COR-L47 (cell line): ENCODE data around the gene GRM1.

Experiments used
- DNase-seq: peaks from one replicate; lab custom pipeline; 2025; lab: John Stamatoyannopoulos, UW

The GRM1 gene

DNA sequence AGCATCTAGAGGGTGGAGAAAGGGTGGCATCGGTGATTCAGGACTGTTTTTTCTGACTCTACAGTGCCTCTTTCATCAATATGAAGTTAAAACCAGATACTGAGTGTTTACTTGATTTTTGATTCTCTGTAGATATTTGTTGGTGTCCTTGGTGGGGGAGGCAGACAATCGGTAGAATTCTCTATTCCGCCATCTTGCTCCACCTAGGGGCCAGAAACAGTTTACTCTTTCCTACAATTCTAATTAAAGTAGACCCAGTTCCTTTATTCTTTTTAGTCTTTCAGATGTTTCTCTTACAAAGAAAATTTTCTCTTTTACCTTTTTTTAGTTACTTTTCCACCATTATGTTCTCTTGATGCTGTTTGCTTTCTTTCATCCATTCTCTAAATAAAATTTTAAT is 352.6 kb downstream of the GRM1 start:
- no peak for DNase-seq

DNA sequence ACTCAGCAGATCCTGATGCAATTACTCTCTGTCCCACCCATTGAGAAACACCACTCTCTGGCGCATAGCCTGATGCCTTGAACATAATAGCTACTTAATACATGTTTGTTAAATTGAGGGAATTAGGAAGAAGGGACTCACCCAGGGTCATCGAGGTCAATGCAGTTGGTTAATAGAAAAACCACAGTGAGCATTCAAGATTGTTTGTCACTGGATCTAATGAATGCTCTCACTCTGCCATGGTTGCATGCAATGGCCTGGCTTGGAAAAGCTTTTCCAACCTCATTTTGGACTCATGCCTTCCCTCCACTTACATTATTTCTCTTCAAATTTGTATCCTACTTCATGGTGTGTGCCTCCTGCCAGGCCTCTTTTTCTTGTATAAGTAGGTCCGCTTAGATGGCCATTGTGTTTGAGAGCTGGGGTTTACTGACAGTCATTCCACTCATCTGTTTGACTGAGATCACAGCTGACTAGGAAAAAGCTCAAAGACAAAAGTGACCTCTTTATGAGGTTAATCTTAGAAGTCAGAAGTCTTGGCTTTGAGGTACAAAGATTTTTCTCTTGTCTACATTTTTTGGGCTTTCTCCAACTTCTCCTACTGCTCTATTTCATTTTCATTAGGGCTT is 360.0 kb downstream of the GRM1 start:
- no peak for DNase-seq

DNA sequence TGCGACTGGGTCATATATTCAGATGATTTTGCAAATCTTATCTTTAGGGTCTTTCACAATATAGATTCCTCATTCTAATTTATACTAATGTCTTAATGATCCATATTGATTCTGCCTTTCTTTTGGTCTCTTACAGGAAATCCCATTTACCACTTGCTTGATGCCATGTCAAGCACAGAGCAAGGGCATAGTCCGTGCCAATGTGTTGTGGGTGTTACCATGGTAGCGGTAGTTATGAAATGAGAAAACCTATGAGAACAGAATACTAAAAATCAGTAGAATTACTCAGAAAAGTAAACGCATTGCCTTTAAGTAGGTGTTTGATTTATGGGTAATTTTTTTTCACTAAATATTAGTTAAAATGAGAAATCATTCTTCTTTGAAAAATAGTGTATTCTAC is 360.9 kb downstream of the GRM1 start:
- no peak for DNase-seq

DNA sequence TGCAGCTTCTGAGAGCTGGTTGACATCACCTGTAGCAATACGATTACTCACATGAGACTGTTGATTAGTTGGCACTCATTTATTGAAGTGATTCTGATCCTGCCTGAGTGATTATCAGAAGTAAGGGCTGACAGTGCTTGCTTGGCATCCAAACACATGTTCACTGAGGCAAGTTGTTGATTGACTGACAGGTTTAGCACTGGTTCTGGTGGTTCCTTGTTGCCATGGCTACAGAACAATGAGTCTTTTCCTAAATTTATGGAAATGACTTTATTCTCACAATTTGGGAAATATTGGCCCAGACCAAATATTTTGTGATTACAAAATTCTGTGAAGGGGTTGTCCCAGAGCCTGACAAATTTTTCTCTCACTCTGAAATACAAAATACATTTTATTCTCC is 368.8 kb downstream of the GRM1 start:
- no peak for DNase-seq

DNA sequence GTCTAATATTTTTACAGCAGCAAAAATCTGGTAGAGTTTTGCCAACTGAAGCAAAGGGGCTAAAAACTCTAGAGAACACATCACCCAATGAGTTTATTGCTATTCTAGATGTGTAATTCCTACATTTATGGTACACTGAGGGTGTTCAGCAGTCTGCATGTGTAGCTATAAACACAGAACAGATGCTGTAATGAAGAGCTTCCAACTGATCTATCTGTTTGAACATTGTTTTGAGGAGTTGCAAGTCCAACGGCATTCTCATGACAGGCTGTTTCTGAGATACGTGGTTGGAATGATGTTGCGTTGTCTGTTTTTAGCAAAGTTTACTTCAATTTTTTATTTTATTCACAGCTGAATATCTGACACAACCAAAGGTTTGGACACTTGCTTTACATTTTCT is 373.6 kb downstream of the GRM1 start:
- no peak for DNase-seq

DNA sequence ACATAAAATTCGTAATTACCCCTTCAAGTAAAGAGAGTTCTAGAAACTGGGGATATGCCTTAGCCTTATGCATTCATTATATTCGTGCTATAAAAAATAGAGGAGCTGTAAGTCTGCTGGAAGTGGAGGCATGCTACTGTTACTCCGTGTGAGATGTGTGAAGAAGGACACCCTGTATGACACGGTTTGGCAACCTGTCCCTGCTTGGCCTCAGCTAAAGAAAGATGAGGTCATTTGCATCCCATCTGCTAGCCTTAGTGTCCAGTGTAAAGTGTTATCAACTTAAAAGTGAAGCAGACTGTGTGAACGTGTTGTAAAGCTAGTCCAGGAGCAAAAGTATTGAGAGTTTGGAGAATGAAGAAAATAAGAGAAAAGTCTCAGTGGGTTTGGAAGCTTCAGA is 379.7 kb downstream of the GRM1 start:
- no peak for DNase-seq

DNA sequence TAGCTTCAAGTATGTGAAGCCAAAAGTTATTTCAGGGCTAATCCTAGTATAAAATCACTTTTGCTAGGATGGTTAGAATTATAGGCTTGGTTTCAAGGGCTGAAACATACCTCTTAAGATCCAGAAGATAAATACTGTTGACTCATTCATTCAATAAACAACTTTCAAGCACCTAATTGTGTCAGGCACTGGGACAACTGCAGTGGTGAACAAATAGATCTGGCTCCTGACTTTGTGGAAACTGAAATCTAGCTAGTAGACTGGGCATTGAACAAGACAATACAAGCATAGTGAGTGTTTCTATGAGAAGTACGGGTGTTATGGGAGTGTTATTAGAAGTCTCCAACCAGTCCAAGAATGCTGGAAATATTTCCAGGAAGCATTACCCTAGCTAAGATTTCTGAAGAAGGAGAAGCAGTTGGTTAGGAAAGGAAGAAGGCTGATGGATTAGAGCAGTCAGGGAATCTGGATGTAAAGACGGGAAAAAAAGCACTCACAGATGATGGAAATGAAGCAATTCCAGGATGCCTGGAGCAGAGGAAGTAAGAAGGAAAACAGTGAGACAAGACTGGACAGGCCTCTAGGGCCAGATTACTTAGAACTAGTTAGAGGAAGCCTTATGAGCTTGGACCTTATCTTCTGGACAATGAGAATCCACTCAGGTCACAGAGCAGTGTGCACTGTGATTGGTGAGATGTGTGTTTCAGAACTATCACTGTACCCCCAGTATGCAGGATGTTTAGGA is 382.2 kb downstream of the GRM1 start:
- no peak for DNase-seq

DNA sequence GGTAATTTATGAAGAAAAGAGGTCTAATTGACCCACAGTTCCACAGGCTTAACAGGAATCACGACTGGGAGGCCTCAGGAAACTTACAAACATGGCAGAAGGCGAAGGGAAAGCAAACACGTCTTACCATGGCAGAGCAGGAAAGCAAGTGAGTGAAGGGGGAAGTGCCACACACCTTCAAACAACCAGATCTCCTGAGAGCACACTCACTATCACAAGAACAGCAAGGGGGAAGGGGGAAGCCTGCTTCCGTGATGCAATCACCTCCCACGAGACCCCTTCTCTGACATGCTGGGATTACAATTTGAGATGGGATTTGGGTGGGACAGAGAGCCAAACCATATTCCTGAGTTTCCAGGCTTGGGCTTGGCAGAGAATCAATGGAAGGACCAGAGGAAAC is 390.7 kb downstream of the GRM1 start:
- DNase-seq, result no peak

DNA sequence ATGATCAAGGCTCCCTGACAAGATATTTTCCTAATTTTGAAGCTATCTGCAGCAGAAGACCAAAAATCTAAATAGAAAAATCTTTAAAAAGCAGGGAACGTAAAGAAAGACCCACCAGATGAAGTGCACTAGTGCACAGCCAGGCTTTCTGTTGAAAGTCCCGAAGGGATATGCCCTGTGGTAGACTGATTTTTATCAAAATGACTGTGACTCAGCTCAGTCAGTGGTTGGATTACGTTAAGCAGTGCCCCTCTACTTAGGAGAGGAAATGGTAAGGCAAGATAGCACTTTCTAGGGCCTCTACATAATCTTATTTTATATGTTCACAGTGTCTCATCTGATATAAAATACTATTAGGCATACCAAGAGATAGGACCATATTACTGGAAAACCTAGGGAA is 391.4 kb downstream of the GRM1 start:
- no peak for DNase-seq

DNA sequence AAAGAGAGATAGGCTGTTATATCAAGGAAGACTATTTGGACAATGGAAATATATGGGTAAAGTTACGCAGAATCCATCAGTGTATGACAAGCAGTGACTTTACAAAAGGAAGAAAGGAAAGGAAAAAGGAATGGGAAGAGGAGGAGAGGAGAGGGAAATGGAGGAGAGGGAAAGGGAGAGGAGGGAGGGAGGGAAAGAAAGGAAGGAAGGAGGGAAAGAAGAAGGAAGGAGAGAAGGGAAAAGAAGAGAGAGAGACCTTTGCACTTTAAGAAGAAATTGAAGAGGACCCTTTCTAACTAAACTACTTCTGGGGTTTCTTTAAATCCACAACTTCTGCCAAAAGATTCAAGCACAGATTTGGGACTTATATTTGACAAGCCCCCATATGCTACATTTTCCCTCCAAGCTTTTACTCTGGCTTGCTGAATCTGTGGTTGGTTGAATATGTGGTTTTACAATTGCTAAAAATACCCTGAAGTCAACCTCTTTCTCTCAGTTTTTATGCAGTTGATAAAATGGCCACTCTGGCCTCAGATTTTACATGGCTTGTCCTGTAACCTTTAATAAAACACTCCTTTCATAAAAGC is 394.0 kb downstream of the GRM1 start:
- no peak for DNase-seq

DNA sequence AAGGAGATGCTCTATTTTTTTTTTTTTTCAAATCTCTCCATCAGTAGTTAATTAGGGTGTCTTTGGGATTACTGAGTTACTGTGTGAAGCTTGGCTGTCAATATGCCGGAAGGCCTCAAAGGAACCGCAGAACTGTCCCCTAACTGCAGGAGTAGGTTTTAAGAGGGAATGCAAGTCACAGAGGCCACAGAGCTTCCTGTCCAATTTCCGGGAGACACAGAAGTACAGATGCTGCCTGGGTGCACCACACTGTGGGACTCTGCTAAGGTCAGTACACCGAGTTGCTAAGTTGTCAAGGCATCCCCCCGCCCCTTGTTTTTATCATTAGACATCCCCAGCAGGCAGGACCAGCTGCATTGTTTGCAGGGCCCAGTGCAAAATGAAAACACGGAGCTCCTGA is 394.6 kb downstream of the GRM1 start:
- DNase-seq, result no peak

DNA sequence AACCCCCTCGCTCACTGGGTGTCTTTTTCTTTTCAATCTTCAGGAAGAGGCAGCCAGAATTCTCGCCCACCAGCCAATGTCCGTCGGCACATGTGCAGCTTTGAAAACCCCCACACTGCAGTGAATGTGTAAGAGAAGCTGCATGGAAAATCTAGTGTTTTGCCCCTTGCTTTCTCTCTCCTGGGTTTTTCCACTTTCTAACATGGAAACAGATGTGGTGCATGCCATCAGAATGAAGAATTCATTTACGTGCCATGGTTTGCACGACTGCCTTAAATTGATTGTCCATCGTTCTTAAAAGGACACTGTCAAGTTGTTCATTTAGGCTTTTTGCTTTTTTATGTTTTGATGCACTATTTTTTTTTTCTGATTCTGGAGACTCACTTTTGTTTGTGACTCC is 397.7 kb downstream of the GRM1 start:
- DNase-seq, result no peak

DNA sequence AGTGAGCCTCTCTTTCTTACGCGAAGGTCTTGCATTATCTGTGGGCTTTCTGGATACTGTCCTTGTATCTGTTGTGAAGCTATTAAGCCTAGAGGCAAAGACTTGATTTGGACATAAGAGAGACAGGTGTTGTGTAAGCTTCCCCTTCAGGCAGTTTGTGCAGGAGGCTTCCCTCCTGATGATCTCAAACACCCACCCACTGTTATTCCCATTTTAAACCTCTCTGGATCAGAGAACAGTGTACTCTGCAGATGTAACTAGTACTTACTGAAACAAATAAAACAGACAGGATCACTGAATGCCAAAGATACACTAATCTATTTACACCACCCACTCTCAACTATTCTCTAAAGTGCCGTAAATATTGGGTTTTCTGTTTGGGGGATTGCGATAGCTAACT is 401.0 kb downstream of the GRM1 start:
- DNase-seq, result no peak

DNA sequence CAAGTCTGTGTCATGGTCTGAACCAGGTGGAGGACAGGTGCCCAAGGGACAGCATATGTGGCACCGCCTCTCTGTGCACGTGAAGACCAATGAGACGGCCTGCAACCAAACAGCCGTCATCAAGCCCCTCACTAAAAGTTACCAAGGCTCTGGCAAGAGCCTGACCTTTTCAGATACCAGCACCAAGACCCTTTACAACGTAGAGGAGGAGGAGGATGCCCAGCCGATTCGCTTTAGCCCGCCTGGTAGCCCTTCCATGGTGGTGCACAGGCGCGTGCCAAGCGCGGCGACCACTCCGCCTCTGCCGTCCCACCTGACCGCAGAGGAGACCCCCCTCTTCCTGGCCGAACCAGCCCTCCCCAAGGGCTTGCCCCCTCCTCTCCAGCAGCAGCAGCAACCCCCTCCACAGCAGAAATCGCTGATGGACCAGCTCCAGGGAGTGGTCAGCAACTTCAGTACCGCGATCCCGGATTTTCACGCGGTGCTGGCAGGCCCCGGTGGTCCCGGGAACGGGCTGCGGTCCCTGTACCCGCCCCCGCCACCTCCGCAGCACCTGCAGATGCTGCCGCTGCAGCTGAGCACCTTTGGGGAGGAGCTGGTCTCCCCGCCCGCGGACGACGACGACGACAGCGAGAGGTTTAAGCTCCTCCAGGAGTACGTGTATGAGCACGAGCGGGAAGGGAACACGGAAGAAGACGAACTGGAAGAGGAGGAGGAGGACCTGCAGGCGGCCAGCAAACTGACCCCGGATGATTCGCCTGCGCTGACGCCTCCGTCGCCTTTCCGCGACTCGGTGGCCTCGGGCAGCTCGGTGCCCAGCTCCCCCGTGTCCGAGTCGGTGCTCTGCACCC is 405.2 kb downstream of the GRM1 start:
- no peak for DNase-seq

DNA sequence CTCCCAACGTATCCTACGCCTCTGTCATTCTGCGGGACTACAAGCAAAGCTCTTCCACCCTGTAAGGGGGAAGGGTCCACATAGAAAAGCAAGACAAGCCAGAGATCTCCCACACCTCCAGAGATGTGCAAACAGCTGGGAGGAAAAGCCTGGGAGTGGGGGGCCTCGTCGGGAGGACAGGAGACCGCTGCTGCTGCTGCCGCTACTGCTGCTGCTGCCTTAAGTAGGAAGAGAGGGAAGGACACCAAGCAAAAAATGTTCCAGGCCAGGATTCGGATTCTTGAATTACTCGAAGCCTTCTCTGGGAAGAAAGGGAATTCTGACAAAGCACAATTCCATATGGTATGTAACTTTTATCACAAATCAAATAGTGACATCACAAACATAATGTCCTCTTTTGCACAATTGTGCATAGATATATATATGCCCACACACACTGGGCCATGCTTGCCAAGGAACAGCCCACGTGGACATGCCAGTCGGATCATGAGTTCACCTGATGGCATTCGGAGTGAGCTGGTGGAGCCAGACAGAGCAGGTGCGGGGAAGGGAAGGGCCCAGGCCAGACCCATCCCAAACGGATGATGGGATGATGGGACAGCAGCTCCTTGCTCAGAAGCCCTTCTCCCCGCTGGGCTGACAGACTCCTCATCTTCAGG is 406.0 kb downstream of the GRM1 start:
- no peak for DNase-seq

DNA sequence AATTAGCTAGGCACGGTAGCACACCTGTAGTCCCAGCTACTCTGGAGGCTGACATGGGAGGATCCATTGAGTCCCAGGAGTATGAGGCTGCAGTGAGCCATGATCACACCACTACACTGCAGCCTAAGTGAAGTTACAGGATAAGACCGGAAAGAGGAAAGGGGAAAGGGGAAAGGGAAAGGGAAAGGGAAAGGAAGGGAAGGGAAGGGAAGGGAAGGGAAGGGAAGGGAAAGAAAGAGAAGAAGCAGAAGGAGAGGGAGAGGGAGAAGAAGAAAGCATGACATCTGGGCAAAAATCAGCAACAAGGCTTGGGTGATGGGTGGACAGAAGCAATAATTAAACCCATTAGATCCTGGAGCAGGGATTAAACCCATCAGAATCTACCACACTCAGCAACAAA is 413.0 kb downstream of the GRM1 start:
- no peak for DNase-seq

DNA sequence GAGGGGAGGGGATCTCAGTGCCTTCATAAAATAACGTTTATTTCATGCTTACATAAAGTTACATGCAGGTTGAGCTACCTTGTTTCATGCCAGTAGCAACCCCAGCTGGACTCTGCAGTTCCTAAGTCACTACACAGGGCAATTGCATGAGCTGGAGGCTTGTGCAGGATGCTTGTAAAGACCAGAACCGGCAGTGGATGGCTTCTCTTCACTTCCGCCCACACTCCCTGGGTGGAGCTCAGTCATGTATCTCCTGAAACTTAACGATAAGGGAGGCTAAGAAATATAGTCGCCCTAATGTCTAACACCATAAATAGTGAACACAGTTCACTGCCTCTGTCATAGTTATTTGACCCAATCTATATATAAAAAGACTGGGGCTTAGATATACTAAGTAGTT is 415.3 kb downstream of the GRM1 start:
- DNase-seq, result no peak

DNA sequence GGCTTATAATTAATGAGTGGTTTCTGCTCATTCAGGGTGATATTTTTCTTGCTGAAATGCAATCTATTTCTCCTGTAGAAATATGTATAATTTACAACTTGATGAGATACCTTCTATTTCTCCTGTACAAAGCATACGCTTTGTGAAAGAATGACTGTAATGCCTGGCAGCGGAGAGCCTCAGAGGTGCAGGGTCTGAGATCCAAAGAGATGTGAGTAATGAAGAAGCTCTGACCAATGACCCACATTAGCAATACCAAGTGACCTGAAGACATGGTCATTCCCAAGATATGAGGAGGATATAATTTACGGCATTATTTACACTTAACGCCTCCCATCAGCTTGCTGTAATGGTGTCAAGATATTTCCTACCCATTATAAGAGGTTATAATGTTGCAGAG is 416.4 kb downstream of the GRM1 start:
- DNase-seq, result no peak

DNA sequence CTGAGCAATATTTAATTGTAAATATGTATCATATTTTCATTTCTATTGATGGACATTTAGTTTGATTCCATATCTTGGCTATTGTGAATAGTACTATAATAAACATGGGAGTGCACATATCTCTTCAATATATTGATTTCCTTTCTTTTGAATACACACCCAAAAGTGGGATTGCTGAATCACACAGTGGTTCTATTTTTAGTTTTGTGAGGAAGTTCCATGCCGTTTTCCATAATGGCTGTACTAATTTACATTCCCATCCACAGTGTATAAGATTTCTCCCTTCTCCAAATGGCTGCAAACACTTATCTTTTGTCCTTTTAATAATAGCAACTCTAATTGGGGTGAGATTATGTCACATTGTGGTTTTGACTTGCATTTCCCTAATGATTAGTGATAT is 428.0 kb downstream of the GRM1 start:
- DNase-seq, result no peak

DNA sequence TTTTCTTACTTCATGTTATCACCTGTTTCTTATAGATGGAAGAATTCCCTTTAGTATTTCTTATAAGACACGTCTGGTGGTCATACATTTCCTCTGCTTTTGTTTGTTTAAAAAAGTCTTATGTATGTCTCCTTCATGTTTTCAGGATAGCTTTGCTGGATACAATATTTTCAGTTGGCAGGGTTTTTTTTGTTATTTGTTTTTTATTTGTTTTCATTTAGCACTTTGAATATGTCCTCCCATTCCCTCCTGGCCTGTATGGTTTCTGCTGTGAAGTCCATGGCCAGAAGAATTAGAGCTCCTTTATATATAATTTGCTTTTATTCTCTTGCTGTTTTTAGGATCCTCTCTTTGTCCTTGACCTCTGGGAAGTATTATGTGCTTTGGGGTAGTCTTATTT is 432.1 kb downstream of the GRM1 start:
- no peak for DNase-seq

DNA sequence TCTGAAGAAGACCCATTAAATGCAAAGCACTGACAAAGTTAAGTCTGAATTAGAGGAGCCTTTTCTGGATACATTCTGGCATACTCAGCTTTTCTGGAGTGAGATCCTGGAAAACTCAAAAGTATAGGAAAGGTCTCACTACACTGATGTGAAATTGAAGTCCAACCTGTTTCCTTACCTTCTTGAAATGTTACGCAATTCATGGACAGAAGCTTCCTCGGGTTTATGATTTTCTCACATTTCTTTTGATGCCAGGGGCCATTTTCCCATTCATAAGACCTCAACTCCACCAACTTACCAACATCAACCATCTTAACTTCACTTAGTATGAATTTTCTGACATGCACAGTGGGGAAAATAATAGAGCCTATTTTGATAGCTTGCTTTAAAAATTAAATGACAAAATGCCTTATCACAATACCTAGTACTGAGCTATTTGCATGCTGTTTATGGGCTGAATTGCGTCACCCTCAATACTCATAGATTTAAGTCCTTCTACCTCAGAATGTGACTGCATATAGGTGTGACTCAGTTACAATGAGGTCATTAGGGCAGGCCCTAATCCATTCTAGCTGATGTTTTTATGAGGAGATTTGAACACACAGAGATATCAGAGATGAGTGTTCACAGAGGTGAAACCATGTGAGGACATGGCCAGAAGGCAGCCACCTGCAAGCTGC is 441.4 kb downstream of the GRM1 start:
- DNase-seq, result no peak

DNA sequence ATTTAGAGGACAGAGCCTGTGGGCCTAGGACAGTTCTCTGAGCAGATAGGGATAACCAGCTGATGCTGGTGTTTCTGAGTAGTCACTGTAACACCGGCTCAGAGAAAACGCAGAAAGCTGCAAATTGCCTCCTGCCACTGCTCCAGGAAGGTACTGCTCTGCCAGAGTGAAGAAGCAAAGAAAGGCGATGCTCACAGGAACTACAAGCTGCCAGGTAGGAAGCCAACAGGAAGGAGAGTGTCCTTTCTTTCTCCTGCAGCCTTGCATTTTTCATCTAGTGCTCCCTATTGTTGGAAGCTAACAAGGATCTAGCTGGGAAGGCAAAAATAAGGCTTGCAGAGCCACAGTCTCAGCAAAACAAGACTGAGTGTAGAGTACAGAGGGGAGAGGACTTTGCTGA is 444.1 kb downstream of the GRM1 start:
- no peak for DNase-seq
